Measurements from ENCODE around the gene IGFBPL1. TPM values are rescaled to one million over a fixed set of nuclear protein-coding genes. Genes with fewer than 3 reads are reported as not detected.

IGFBPL1 gene
- total RNA-seq, 1 donor from 2014 or later, result not detected

DNA sequence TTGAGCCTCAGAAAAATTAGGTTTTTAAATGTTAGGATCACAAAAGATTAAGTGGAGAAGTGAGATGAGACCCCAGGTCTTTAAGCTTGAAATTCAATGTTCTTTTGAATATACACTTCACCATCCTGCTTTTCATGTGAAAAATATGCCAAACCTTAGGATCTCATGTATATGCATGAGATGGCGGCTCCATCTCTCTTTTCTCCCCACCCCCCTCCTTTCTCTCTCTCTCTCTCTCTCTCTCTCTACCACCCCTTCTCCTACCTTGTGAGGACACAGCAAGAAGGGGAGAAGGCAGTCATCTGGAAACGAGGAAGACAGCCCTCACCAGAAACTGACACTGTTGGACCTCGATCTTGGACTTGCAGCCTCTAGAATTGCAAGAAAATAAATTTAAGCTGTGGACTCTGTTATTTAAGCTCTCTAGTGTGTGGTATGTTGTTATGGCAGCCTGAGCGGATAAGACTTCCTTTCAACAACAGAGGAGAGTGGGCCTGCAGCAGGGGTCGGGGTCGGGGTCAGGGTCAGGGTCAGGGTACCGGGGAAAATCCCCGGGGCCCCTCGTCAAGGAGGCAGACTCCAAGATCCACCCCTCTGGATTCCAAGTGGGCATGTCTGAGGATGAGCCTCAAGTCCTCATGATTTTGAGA, 48.1 kb downstream of the IGFBPL1 start:
- Mint-ChIP-seq H3K9me3 (no peaks in the 10 kb centered on the region), H3K36me3 (ENCODE audit: low read depth) (no peaks in the 10 kb centered on the region), H3K27ac (no peak overlapping the region), H3K27me3 (peaks cover 11% of the 10 kb centered on the region), H3K4me1 (no peaks in the 10 kb centered on the region), H3K4me3 (no peak overlapping the region)
- ChIA-PET POLR2A (no interaction called here), CTCF (no interaction called here)
- ATAC-seq (ENCODE audit: low read depth) (no peak), DNase-seq (no peak)
- intact Hi-C loops (cut with micrococcal nuclease), result no loop called here
- TF ChIP-seq CTCF (IDR thresholded peaks at IDR 0.05), result no peak

DNA sequence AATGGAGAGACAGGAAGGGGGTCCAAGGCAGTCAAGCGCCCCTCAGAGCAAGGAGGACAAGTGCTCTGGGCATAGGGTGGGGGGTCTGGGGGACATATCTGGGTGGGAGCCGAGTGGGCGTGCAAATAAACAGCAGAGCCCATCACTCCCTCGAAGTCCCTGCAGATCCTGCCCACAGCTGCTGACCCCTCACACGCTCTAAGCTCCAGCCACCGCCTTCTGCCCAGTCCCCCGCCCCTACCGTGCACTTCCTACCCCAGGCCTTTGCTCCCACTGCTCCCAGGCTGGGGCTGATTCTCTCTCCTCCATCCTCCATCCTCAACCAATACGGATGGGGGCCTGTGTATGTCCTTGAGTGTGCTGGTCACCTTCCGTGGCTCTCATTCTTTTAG, 48.7 kb downstream of the IGFBPL1 start:
- POLR2A ChIA-PET, result no interaction called here
- intact Hi-C loops (cut with micrococcal nuclease), result no loop called here
- TF ChIP-seq CTCF (IDR thresholded peaks at IDR 0.05), result no peak

GRCh38 chr9:38374847-38375571, 49.2 kb downstream of the IGFBPL1 start:
- no peaks in the 10 kb centered on the region for H3K4me1 Mint-ChIP-seq
- ATAC-seq (ENCODE audit: low read depth), result no peak
- ChIA-PET POLR2A (no interaction called here), CTCF (no interaction called here)
- no peak overlapping the region for H3K4me3 Mint-ChIP-seq
- no peaks in the 10 kb centered on the region for H3K9me3 Mint-ChIP-seq
- no peaks in the 10 kb centered on the region for H3K36me3 Mint-ChIP-seq (ENCODE audit: low read depth)
- DNase-seq, result no peak
- intact Hi-C loops (cut with micrococcal nuclease), result no loop called here
- no peak overlapping the region for H3K27ac Mint-ChIP-seq
- TF ChIP-seq CTCF (IDR thresholded peaks at IDR 0.05), result no peak
- peaks cover 11% of the 10 kb centered on the region for H3K27me3 Mint-ChIP-seq

More for the DNA sequence above, 48.7 kb downstream of the IGFBPL1 start:
- Mint-ChIP-seq H3K9me3 (no peaks in the 10 kb centered on the region), H3K4me1 (no peaks in the 10 kb centered on the region), H3K36me3 (ENCODE audit: low read depth) (no peaks in the 10 kb centered on the region), H3K4me3 (no peak overlapping the region), H3K27ac (no peak overlapping the region), H3K27me3 (peaks cover 11% of the 10 kb centered on the region)
- no peak for DNase-seq
- no peak for ATAC-seq (ENCODE audit: low read depth)
- CTCF ChIA-PET, result no interaction called here

DNA sequence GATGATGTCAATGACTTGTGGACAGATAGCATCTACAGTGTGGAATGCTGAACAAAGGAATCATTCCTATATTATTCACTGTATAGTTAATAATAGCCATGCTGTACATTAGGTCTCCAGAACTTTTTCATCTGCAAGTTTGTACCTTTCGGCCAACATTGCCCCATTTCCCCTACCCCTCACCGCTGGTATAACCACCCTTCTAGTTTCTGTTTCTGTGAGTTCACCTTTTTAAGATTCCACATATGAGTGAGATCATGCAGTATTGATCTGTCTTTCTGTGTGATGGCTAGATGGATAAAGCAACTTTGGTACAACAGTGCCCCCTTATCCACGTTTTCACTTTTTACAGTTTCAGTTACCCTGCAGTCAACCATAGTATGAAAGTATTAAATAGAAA, 50.6 kb downstream of the IGFBPL1 start:
- no peak overlapping the region for H3K27ac Mint-ChIP-seq
- H3K4me1 Mint-ChIP-seq, result no peaks in the 10 kb centered on the region
- CTCF ChIA-PET, result no interaction called here
- H3K4me3 Mint-ChIP-seq, result no peak overlapping the region
- ATAC-seq (ENCODE audit: low read depth), result no peak
- peaks cover 11% of the 10 kb centered on the region for H3K27me3 Mint-ChIP-seq
- intact Hi-C loops (cut with micrococcal nuclease), result no loop called here
- H3K9me3 Mint-ChIP-seq, result no peaks in the 10 kb centered on the region
- H3K36me3 Mint-ChIP-seq (ENCODE audit: low read depth), result no peaks in the 10 kb centered on the region
- no peak for DNase-seq
- TF ChIP-seq CTCF (IDR thresholded peaks at IDR 0.05), result no peak
- POLR2A ChIA-PET, result no interaction called here

GRCh38 chr9:38372762-38373619, 51.3 kb downstream of the IGFBPL1 start:
- ATAC-seq (ENCODE audit: low read depth) (no peak), DNase-seq (no peak)
- Mint-ChIP-seq H3K27ac (no peak overlapping the region), H3K36me3 (ENCODE audit: low read depth) (no peaks in the 10 kb centered on the region), H3K4me3 (no peak overlapping the region), H3K4me1 (no peaks in the 10 kb centered on the region), H3K27me3 (peaks cover 11% of the 10 kb centered on the region), H3K9me3 (no peaks in the 10 kb centered on the region)
- intact Hi-C loops (cut with micrococcal nuclease), result no loop called here
- TF ChIP-seq CTCF (IDR thresholded peaks at IDR 0.05), result no peak
- ChIA-PET CTCF (interaction anchor here (0.9 kb wide), 1 partner anchor 32 kb away, joined by 3 read pairs; no protein-coding TSS in a partner anchor), POLR2A (no interaction called here)

All from activated B cell treated with CpG ODN at 0.5 μM for 24 hours (primary cell).